ENCODE data around the gene DNAJC4. TPM values are rescaled to one million over a fixed set of nuclear protein-coding genes. Genes with fewer than 3 reads are reported as not detected.

The DNAJC4 gene
- total RNA-seq, 2 donors from 2014 or later, result 55.8 to 63.8 TPM

- no peak overlapping the region for H3K4me3 ChIP-seq
- no peak overlapping the region for H3K27ac ChIP-seq
- H3K9me3 ChIP-seq, result no peaks in the 10 kb centered on the region
- H3K36me3 ChIP-seq, result no peaks in the 10 kb centered on the region
- 91% methylated on average over 8 of the region's 8 CpGs for WGBS
- TF ChIP-seq POLR2AphosphoS5 (IDR thresholded peaks at IDR 0.05), result no peak
- TF ChIP-seq, protein P1, sequence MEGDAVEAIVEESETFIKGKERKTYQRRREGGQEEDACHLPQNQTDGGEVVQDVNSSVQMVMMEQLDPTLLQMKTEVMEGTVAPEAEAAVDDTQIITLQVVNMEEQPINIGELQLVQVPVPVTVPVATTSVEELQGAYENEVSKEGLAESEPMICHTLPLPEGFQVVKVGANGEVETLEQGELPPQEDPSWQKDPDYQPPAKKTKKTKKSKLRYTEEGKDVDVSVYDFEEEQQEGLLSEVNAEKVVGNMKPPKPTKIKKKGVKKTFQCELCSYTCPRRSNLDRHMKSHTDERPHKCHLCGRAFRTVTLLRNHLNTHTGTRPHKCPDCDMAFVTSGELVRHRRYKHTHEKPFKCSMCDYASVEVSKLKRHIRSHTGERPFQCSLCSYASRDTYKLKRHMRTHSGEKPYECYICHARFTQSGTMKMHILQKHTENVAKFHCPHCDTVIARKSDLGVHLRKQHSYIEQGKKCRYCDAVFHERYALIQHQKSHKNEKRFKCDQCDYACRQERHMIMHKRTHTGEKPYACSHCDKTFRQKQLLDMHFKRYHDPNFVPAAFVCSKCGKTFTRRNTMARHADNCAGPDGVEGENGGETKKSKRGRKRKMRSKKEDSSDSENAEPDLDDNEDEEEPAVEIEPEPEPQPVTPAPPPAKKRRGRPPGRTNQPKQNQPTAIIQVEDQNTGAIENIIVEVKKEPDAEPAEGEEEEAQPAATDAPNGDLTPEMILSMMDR (IDR thresholded peaks at IDR 0.05), result no peak
- no peak for TF ChIP-seq POLR2A (IDR thresholded peaks at IDR 0.05)
- DNase-seq (ENCODE audit: low spot score), result no peak
- peaks cover 22% of the 10 kb centered on the region for H3K4me1 ChIP-seq (replicated peaks)
- intact Hi-C loops (cut with DNase I), result loop anchor here (5.0 kb wide), 1 partner anchor 53 kb away; the partner anchor contains the start of gene CATSPERZ
- H3K27me3 ChIP-seq (replicated peaks; ENCODE audit: insufficient read depth), result no peaks in the 10 kb centered on the region
Measured at GRCh38 chr11:64249563-64250414, 19.4 kb downstream of the DNAJC4 start.

- Histone ChIP-seq H3K9me3 (no peaks in the 10 kb centered on the region), H3K36me3 (no peaks in the 10 kb centered on the region), H3K4me3 (peak overlapping the region; percentile 73 to 90), H3K27ac (peak overlapping the region in 1 of 2 donors; percentile 83), H3K4me1 (replicated peaks) (peaks cover 16% of the 10 kb centered on the region), H3K27me3 (replicated peaks; ENCODE audit: insufficient read depth) (no peaks in the 10 kb centered on the region)
- DNase-seq (ENCODE audit: low spot score), result no peak
- intact Hi-C loops (cut with DNase I), result loop anchor here (5.0 kb wide), 1 partner anchor 52 kb away; the partner anchor contains the start of gene CATSPERZ
- TF ChIP-seq, protein P1 (IDR thresholded peaks at IDR 0.05), result no peak
- TF ChIP-seq POLR2A (IDR thresholded peaks at IDR 0.05) (no peak), POLR2AphosphoS5 (IDR thresholded peaks at IDR 0.05) (no peak)
- 24% methylated on average over 13 of the region's 13 CpGs for WGBS
Measured at GRCh38 chr11:64250415-64251015, 20.2 kb downstream of the DNAJC4 start.

GRCh38 chr11:64251016-64251752 lies 20.8 kb downstream of the DNAJC4 start, which contains the start of gene PLCB3:
TSS of gene PLCB3 (plus strand) at chr11:64251530. CDS start at chr11:64251650, 120 bp downstream.
- H3K36me3 ChIP-seq, result no peaks in the 10 kb centered on the region
- H3K27ac ChIP-seq, result peak within 1 kb of the TSS; percentile 70 to 83
- TF ChIP-seq, protein P1 (IDR thresholded peaks at IDR 0.05), result peak; percentile 84 to 98 (median 90)
- TF ChIP-seq POLR2A (IDR thresholded peaks at IDR 0.05), result peak; percentile 69
- no peak for TF ChIP-seq POLR2AphosphoS5 (IDR thresholded peaks at IDR 0.05)
- peak within 1 kb of the TSS; percentile 73 to 90 for H3K4me3 ChIP-seq
- H3K27me3 ChIP-seq (replicated peaks; ENCODE audit: insufficient read depth), result no peaks in the 10 kb centered on the region
- intact Hi-C loops (cut with DNase I), result loop anchor here (5.0 kb wide), 1 partner anchor 51 kb away; the partner anchor contains the start of gene CATSPERZ
- H3K9me3 ChIP-seq, result no peaks in the 10 kb centered on the region
- under 1% methylated on average over 44 of the region's 75 CpGs for WGBS
- peaks cover 11% of the 10 kb centered on the region for H3K4me1 ChIP-seq (replicated peaks)
- peak; percentile 52 for DNase-seq (ENCODE audit: low spot score)

- no peak for DNase-seq (ENCODE audit: low spot score)
- no peaks in the 10 kb centered on the region for H3K9me3 ChIP-seq
- H3K27me3 ChIP-seq (replicated peaks; ENCODE audit: insufficient read depth), result no peaks in the 10 kb centered on the region
- peaks cover 11% of the 10 kb centered on the region for H3K4me1 ChIP-seq (replicated peaks)
- TF ChIP-seq POLR2A (IDR thresholded peaks at IDR 0.05) (no peak), POLR2AphosphoS5 (IDR thresholded peaks at IDR 0.05) (no peak)
- TF ChIP-seq, protein P1 (IDR thresholded peaks at IDR 0.05), result no peak
- H3K27ac ChIP-seq, result peak overlapping the region; percentile 70 to 83
- H3K4me3 ChIP-seq, result peak overlapping the region; percentile 73 to 90
- H3K36me3 ChIP-seq, result no peaks in the 10 kb centered on the region
- whole genome bisulfite sequencing, result under 1% methylated on average over 18 of the region's 18 CpGs
- intact Hi-C loops (cut with DNase I), result loop anchor here (5.0 kb wide), 1 partner anchor 51 kb away; the partner anchor contains the start of gene CATSPERZ
Measured at GRCh38 chr11:64251753-64252002, 21.3 kb downstream of the DNAJC4 start.

All from prostate gland (tissue), 2 donors.